Mesothelial cell of epicardium (in vitro differentiated cells): ENCODE data around the gene DLEC1. TPM values are rescaled to one million over a fixed set of nuclear protein-coding genes. Genes with fewer than 3 reads are reported as not detected.

Experiments
- DNase-seq, 2 experiments: peaks; one replicate each; pipeline ENCODE4 v3.0.0; 2021; ENCODE audit warnings: low spot score in 2 of 2; ENCODE audit not compliant: unreplicated experiment in 2 of 2
- H3K27ac Mint-ChIP-seq: 2 replicates; pipeline ENCODE4 v1.8.0; 2021; ENCODE audit warnings: mixed read lengths
- H3K27me3 Mint-ChIP-seq: 2 replicates; pipeline ENCODE4 v1.8.0; 2021; ENCODE audit warnings: low read depth, mixed read lengths
- H3K36me3 Mint-ChIP-seq: 2 replicates; pipeline ENCODE4 v1.8.0; 2021; ENCODE audit warnings: mixed read lengths
- H3K4me1 Mint-ChIP-seq: 2 replicates; pipeline ENCODE4 v1.8.0; 2021; ENCODE audit warnings: mixed read lengths
- H3K4me3 Mint-ChIP-seq: 2 replicates; pipeline ENCODE4 v1.8.0; 2021; ENCODE audit warnings: mild to moderate bottlenecking, moderate library complexity, mixed read lengths
- H3K9me3 Mint-ChIP-seq: 2 replicates; pipeline ENCODE4 v1.8.0; 2021; ENCODE audit warnings: mixed read lengths
- CTCF ChIP-seq: fragments of 200-600 bp; sonication (generic); IDR thresholded peaks from one replicate; pipeline ENCODE4 v1.5.0; 2021; ENCODE audit warnings: antibody characterized with exemption; ENCODE audit not compliant: unreplicated experiment
- total RNA-seq: library from RNA; stranded (reverse); gene quantifications from 3 replicates; pipeline ENCODE4 v1.2.1, GENCODE V29; 2021

DLEC1 gene
- total RNA-seq, 1 donor from 2014 or later = 1.4 TPM

GRCh38 chr3:38022301-38022700 lies 16.7 kb upstream of the DLEC1 start:
- TF ChIP-seq CTCF = no peak
- Mint-ChIP-seq H3K4me3 (no peak overlapping the region), H3K27me3 (no peaks in the 10 kb centered on the region), H3K9me3 (no peaks in the 10 kb centered on the region), H3K27ac (no peak overlapping the region), H3K36me3 (no peaks in the 10 kb centered on the region), H3K4me1 (peaks cover 20% of the 10 kb centered on the region)
- peak in 1 of 2 experiments; percentile 30 for DNase-seq

GRCh38 chr3:38022896-38023709 lies 15.9 kb upstream of the DLEC1 start:
- H3K36me3 Mint-ChIP-seq = no peaks in the 10 kb centered on the region
- TF ChIP-seq CTCF = no peak
- no peak overlapping the region for H3K27ac Mint-ChIP-seq
- peaks cover 7% of the 10 kb centered on the region for H3K27me3 Mint-ChIP-seq
- H3K9me3 Mint-ChIP-seq = no peaks in the 10 kb centered on the region
- DNase-seq = no peak
- H3K4me3 Mint-ChIP-seq = peak overlapping the region; percentile 92
- peaks cover 20% of the 10 kb centered on the region for H3K4me1 Mint-ChIP-seq

- no peaks in the 10 kb centered on the region for H3K9me3 Mint-ChIP-seq
- no peaks in the 10 kb centered on the region for H3K36me3 Mint-ChIP-seq
- peaks cover 28% of the 10 kb centered on the region for H3K4me1 Mint-ChIP-seq
- no peak overlapping the region for H3K4me3 Mint-ChIP-seq
- no peak for TF ChIP-seq CTCF
- H3K27ac Mint-ChIP-seq = no peak overlapping the region
- no peak for DNase-seq
- H3K27me3 Mint-ChIP-seq = peaks cover 26% of the 10 kb centered on the region
Measured at GRCh38 chr3:38026856-38027255, 12.2 kb upstream of the DLEC1 start.

GRCh38 chr3:38027466-38028465 lies 11.2 kb upstream of the DLEC1 start:
- Mint-ChIP-seq H3K27ac (no peak overlapping the region), H3K9me3 (no peaks in the 10 kb centered on the region), H3K27me3 (peaks cover 26% of the 10 kb centered on the region), H3K4me1 (peaks cover 28% of the 10 kb centered on the region), H3K36me3 (no peaks in the 10 kb centered on the region), H3K4me3 (peak overlapping the region; percentile 66)
- TF ChIP-seq CTCF = no peak
- no peak for DNase-seq

- TF ChIP-seq CTCF = no peak
- H3K27ac Mint-ChIP-seq = no peak overlapping the region
- peaks cover 29% of the 10 kb centered on the region for H3K27me3 Mint-ChIP-seq
- H3K9me3 Mint-ChIP-seq = no peaks in the 10 kb centered on the region
- no peaks in the 10 kb centered on the region for H3K36me3 Mint-ChIP-seq
- DNase-seq = no peak
- H3K4me3 Mint-ChIP-seq = peak overlapping the region; percentile 66
- H3K4me1 Mint-ChIP-seq = peaks cover 22% of the 10 kb centered on the region
Measured at GRCh38 chr3:38028621-38029361, 10.2 kb upstream of the DLEC1 start.
